CD4-positive, alpha-beta T cell treated with Interleukin-12 subunit alpha and Interleukin-12 subunit beta, for 1 hour (primary cell): Measurements from ENCODE around the gene DCAF5.
A peak's percentile ranks its signal among the peaks of the same experiment; 100 is the strongest.

ENCODE experiments used
- DNase-seq: peaks from one replicate; pipeline ENCODE4 v3.0.0-alpha.2; 2020

DCAF5 gene

GRCh38 chr14:69139743-69140142 lies 13.2 kb downstream of the DCAF5 start:
- no peak for DNase-seq

GRCh38 chr14:69137843-69138535 lies 14.9 kb downstream of the DCAF5 start:
- no peak for DNase-seq

GRCh38 chr14:69137416-69137815 lies 15.5 kb downstream of the DCAF5 start:
- DNase-seq = no peak

DNA sequence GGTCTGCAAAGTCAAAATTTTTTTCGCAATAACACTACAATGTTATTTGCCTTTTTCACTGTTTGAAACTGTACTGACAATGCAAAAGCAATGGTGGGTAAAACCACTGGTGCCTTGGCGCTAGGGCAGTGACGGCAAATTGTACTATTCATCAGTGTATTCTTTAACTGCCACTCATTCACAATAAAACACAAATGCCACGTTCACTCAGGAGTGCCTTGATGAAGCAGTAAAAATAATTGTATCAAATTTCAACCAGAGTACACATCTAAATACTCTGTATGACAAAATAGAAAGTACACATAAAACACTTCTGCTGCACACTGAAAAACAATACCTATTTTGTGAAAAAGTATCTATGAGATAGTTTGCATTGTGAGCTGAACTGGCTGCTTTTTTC lies 17.8 kb downstream of the DCAF5 start:
- DNase-seq = no peak

DNA sequence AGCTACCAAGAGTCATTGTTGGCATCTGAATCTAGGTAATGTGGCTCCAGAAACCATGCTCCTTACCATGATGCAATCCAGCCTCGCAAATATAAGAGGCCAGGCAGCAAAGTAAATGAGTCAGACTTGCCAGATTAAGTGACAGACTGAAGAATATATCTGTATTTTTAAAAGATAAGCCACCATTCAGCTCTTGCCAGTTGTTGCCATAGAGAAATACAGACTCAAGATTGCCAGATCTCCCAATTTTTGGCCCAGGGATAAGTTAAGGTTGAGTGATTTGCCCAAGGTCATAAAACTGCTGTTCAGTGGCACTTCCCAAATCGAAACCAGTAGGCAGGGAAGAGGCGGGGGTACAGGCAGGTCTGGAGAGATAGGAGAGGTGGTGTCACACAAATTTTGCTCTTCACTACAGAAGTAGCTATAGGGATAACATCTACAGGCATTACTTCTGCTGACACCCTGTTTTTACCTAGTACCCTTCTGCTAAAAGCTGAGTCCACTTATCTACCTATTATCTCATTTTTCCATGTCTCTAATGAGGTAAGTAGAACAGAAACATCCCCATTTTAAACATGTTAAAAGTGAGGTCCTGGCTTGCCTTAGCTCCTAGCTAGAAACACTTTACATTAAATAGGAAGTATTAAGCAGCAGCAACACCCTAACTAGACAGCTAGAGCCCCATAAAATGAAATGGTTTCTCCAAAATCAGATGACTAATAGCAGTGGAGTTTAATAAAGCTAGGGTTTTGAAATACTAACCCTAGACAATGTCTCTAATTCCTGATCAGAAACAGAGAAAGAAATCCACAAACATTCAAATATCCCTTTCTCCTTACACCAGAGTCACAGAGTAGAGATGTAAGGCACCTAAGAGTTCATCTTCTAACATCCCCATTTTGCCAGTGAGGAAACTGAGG lies 19.5 kb downstream of the DCAF5 start:
- no peak for DNase-seq

DNA sequence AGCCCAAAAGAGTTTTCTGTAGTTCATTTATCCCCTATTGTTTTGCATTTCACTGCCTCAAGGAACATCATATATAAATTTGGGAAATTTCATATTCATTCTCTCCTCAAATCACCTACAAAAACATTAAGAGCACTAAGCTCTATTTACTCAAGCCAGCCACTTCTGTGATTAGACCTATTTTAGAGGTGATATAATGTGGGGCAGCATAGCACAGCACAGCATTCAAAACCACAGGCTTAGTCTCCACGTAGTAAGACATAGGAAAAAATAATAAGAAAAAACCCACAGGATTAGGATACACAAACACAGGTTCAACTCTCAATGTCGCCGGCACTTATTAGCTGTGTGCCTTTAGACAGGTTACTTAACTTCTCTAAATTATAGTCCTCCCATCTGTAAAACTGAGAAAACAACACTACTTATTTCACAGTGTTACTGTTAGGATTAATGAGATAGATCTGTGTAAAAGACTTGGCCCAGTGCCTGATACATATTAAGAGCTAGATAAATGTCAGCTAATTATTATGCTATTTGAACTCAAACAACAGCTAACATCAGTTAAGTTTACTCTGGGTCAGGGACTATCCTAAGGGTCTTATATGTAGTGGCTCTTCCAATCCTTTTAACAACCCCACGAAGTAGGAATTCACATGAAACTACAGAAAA lies 20.3 kb downstream of the DCAF5 start:
- no peak for DNase-seq

DNA sequence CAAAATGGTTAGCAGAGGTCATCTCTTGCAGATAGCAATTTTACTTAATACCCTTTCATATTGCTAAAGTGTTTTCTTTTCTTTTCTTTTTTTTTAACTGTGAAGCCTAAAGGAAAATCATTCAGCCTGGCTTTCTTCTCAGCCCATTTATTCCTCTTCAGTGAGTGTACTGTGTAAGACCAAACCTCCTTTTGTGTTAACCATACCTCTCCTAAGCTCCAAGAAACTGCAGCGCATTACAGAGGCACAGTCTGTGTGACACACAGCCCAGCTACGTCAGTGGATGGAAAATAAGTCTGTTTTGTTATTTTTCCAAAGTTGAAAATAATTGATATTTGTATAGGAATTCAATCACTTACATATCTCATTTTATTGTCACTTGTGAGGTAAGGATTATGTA lies 21.7 kb downstream of the DCAF5 start:
- DNase-seq = no peak

DNA sequence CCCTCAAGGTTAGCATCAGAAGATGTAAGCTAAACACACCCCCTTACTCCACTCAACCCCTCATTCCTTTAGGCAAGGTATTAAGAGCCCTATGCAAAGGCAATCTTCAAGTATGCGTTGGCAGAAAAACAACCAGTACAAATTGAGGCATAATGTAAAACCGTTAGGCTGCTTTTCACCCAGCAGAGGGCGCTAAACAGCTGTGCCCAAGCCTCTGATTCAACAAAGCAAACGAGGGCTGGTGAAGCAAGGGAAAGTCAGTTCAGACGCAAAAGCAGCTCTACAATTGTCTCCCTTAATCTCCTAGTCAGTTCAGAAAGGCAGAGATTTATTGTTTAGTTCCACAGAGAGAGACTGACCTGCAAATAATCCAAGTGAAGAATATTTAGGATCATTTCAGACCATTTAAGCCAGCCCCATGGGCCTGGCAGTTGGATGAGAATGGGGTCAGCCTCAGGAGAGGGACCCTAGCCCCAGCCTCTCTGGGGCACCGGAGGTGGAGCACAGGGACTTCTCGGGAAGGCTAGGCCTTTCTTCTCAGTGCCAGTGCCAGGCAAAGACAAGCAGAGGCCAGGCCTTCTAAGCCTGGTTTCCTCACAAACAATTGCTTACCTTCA lies 23.5 kb downstream of the DCAF5 start:
- peak; percentile 81 for DNase-seq

DNA sequence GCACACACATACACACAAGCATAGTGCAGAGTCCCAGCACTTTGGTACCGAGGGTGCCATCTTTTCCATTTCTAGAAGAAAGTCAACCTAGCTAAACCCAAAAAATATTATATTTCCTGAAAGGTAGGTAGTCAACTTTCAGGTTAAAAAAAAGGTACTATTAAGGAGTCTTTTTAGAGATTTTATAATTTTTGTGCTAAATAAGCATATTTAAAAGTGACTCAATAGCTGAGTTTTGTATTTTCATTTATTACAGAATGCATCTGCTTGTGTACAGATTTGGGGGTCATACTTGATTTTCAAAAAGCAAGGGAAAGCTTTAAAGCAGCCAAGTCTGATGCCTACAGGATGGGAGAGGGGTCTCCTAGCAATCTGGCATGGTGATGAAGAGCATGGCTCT lies 34.6 kb downstream of the DCAF5 start:
- DNase-seq = no peak

GRCh38 chr14:69117020-69117767 lies 35.7 kb downstream of the DCAF5 start:
- DNase-seq = no peak

GRCh38 chr14:69115407-69116185 lies 37.3 kb downstream of the DCAF5 start:
- no peak for DNase-seq

- no peak for DNase-seq
Observed at GRCh38 chr14:69114763-69115162, 38.2 kb downstream of the DCAF5 start.

DNA sequence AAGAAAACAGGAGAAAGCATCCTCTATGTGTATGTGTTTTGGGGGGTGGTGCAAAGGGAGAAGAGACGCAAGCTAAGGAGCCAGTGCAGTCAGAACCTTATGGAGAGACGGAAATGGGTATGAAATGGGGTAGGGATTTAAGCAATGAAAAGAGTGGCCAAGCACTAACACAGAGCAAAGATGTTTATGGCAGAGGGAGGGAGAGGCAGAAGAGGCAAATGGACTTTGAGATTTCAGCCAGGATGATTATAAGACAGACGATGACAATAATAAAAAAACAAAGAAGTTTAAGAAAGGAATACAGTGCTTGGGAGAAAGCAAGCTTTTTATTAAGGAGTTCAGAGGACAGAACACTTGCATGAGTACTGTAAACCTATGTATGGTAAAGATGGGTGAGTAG lies 44.6 kb downstream of the DCAF5 start:
- no peak for DNase-seq

- peak; percentile 58 for DNase-seq
Observed at GRCh38 chr14:69107407-69108003, 45.4 kb downstream of the DCAF5 start.

- no peak for DNase-seq
Observed at GRCh38 chr14:69106451-69106850, 46.5 kb downstream of the DCAF5 start.

DNA sequence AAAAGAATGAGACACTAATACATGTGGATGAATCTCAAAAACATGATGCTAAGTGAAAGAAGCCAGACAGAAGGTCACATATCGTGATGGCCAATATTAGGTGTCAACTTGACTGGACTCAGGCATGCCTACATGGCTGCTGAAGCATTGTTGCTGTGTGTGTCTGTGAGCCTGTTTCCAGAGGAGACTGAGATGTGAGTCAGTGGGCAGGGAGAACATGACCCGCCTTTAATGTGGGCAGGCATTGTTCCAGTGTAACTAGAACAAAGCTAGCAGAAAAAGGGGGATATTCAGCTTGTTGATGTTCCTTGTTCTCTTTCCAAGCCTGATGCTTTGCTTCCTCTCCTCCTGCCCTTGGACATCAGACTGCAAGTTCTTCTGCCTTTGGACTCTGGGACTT lies 47.6 kb downstream of the DCAF5 start:
- DNase-seq = no peak

GRCh38 chr14:69101331-69101826 lies 51.5 kb downstream of the DCAF5 start:
- peak; percentile 22 for DNase-seq

- DNase-seq = no peak
Observed at GRCh38 chr14:69097974-69098373, 54.9 kb downstream of the DCAF5 start.

- no peak for DNase-seq
Observed at GRCh38 chr14:69096781-69097475, 56.0 kb downstream of the DCAF5 start.

- DNase-seq = no peak
Observed at GRCh38 chr14:69096246-69096645, 56.7 kb downstream of the DCAF5 start.
